ENCODE measurements around the gene ZDHHC20. TPM values are rescaled to one million over a fixed set of nuclear protein-coding genes. Genes with fewer than 3 reads are reported as not detected.
A peak's percentile ranks its signal among the peaks of the same experiment; 100 is the strongest.

Gene ZDHHC20
- total RNA-seq, 1 experiment from 2014 or later, result 129 TPM

GRCh38 chr13:21355304-21355703, 103.8 kb downstream of the ZDHHC20 start:
- Histone ChIP-seq H3K4me1 (ENCODE audit: low read length) (peaks cover 5% of the 10 kb centered on the region), H3K4me3 (ENCODE audit: low read length) (no peak overlapping the region), H3K9ac (ENCODE audit: low read length) (no peak overlapping the region), H3K79me2 (ENCODE audit: low read length) (no peaks in the 10 kb centered on the region), H2AFZ (ENCODE audit: low read length) (no peak overlapping the region), H3K4me2 (ENCODE audit: low read depth, low read length, poor library complexity, severe bottlenecking) (no peak overlapping the region), H3K27ac (ENCODE audit: low read length) (no peak overlapping the region), H4K20me1 (ENCODE audit: insufficient read depth, low read depth, low read length) (no peaks in the 10 kb centered on the region), H3K36me3 (ENCODE audit: insufficient read depth, low read length) (no peaks in the 10 kb centered on the region), H3K27me3 (ENCODE audit: low read length) (no peaks in the 10 kb centered on the region), H3K9me3 (ENCODE audit: low read length) (no peaks in the 10 kb centered on the region), H3K9me2 (replicated peaks; ENCODE audit: insufficient read depth, low read length) (no peaks in the 10 kb centered on the region)
- DNase-seq, result no peak

- H3K27ac ChIP-seq (ENCODE audit: low read length), result no peak overlapping the region
- H3K4me2 ChIP-seq (ENCODE audit: low read depth, low read length, poor library complexity, severe bottlenecking), result no peak overlapping the region
- no peak for DNase-seq
- no peaks in the 10 kb centered on the region for H3K27me3 ChIP-seq (ENCODE audit: low read length)
- no peaks in the 10 kb centered on the region for H3K79me2 ChIP-seq (ENCODE audit: low read length)
- H3K36me3 ChIP-seq (ENCODE audit: insufficient read depth, low read length), result no peaks in the 10 kb centered on the region
- H2AFZ ChIP-seq (ENCODE audit: low read length), result no peak overlapping the region
- H3K9me2 ChIP-seq (replicated peaks; ENCODE audit: insufficient read depth, low read length), result no peaks in the 10 kb centered on the region
- no peak overlapping the region for H3K9ac ChIP-seq (ENCODE audit: low read length)
- no peaks in the 10 kb centered on the region for H3K9me3 ChIP-seq (ENCODE audit: low read length)
- H3K4me3 ChIP-seq (ENCODE audit: low read length), result no peak overlapping the region
- H3K4me1 ChIP-seq (ENCODE audit: low read length), result peaks cover 10% of the 10 kb centered on the region
- H4K20me1 ChIP-seq (ENCODE audit: insufficient read depth, low read depth, low read length), result no peaks in the 10 kb centered on the region
Measured at GRCh38 chr13:21354721-21355120, 104.4 kb downstream of the ZDHHC20 start.

GRCh38 chr13:21348488-21349120, 110.5 kb downstream of the ZDHHC20 start:
- DNase-seq, result peak; percentile 58

GRCh38 chr13:21347753-21348318, 111.3 kb downstream of the ZDHHC20 start:
- Histone ChIP-seq H3K9ac (ENCODE audit: low read length) (no peak overlapping the region), H2AFZ (ENCODE audit: low read length) (no peak overlapping the region), H3K9me2 (replicated peaks; ENCODE audit: insufficient read depth, low read length) (no peaks in the 10 kb centered on the region), H3K4me1 (ENCODE audit: low read length) (peaks cover 40% of the 10 kb centered on the region), H4K20me1 (ENCODE audit: insufficient read depth, low read depth, low read length) (no peaks in the 10 kb centered on the region), H3K27ac (ENCODE audit: low read length) (peak overlapping the region; percentile 89), H3K9me3 (ENCODE audit: low read length) (no peaks in the 10 kb centered on the region), H3K4me3 (ENCODE audit: low read length) (no peak overlapping the region; the same call in 1 of the 2 replicates), H3K27me3 (ENCODE audit: low read length) (no peaks in the 10 kb centered on the region), H3K4me2 (ENCODE audit: low read depth, low read length, poor library complexity, severe bottlenecking) (peak overlapping the region; percentile 55), H3K79me2 (ENCODE audit: low read length) (no peaks in the 10 kb centered on the region), H3K36me3 (ENCODE audit: insufficient read depth, low read length) (no peaks in the 10 kb centered on the region)
- DNase-seq, result peak; percentile 58

More at GRCh38 chr13:21348488-21349120, 110.5 kb downstream of the ZDHHC20 start:
- no peaks in the 10 kb centered on the region for H4K20me1 ChIP-seq (ENCODE audit: insufficient read depth, low read depth, low read length)
- H3K4me2 ChIP-seq (ENCODE audit: low read depth, low read length, poor library complexity, severe bottlenecking), result peak overlapping the region; percentile 55
- H3K4me1 ChIP-seq (ENCODE audit: low read length), result peaks cover 40% of the 10 kb centered on the region
- peak overlapping the region; percentile 18; the same call in 1 of the 2 replicates for H3K4me3 ChIP-seq (ENCODE audit: low read length)
- no peaks in the 10 kb centered on the region for H3K9me3 ChIP-seq (ENCODE audit: low read length)
- no peaks in the 10 kb centered on the region for H3K79me2 ChIP-seq (ENCODE audit: low read length)
- H3K9ac ChIP-seq (ENCODE audit: low read length), result peak overlapping the region; percentile 54
- H2AFZ ChIP-seq (ENCODE audit: low read length), result 0 out of 2 replicates have a peak overlapping the region, but pooled peaks have one; percentile 18
- no peaks in the 10 kb centered on the region for H3K27me3 ChIP-seq (ENCODE audit: low read length)
- H3K9me2 ChIP-seq (replicated peaks; ENCODE audit: insufficient read depth, low read length), result no peaks in the 10 kb centered on the region
- H3K36me3 ChIP-seq (ENCODE audit: insufficient read depth, low read length), result no peaks in the 10 kb centered on the region
- H3K27ac ChIP-seq (ENCODE audit: low read length), result peak overlapping the region; percentile 89

GRCh38 chr13:21344662-21345176, 114.4 kb downstream of the ZDHHC20 start:
- Histone ChIP-seq H3K9me3 (ENCODE audit: low read length) (no peaks in the 10 kb centered on the region), H4K20me1 (ENCODE audit: insufficient read depth, low read depth, low read length) (no peaks in the 10 kb centered on the region), H3K79me2 (ENCODE audit: low read length) (no peaks in the 10 kb centered on the region), H3K36me3 (ENCODE audit: insufficient read depth, low read length) (no peaks in the 10 kb centered on the region), H3K27me3 (ENCODE audit: low read length) (no peaks in the 10 kb centered on the region), H3K4me1 (ENCODE audit: low read length) (peaks cover 29% of the 10 kb centered on the region), H3K4me3 (ENCODE audit: low read length) (no peak overlapping the region), H3K9ac (ENCODE audit: low read length) (no peak overlapping the region), H3K27ac (ENCODE audit: low read length) (no peak overlapping the region), H2AFZ (ENCODE audit: low read length) (no peak overlapping the region), H3K4me2 (ENCODE audit: low read depth, low read length, poor library complexity, severe bottlenecking) (no peak overlapping the region), H3K9me2 (replicated peaks; ENCODE audit: insufficient read depth, low read length) (no peaks in the 10 kb centered on the region)
- DNase-seq, result no peak

- Histone ChIP-seq H4K20me1 (ENCODE audit: insufficient read depth, low read depth, low read length) (no peaks in the 10 kb centered on the region), H2AFZ (ENCODE audit: low read length) (no peak overlapping the region), H3K36me3 (ENCODE audit: insufficient read depth, low read length) (no peaks in the 10 kb centered on the region), H3K4me1 (ENCODE audit: low read length) (peaks cover 19% of the 10 kb centered on the region), H3K9me3 (ENCODE audit: low read length) (no peaks in the 10 kb centered on the region), H3K27ac (ENCODE audit: low read length) (no peak overlapping the region), H3K79me2 (ENCODE audit: low read length) (no peaks in the 10 kb centered on the region), H3K4me2 (ENCODE audit: low read depth, low read length, poor library complexity, severe bottlenecking) (no peak overlapping the region), H3K9ac (ENCODE audit: low read length) (no peak overlapping the region), H3K9me2 (replicated peaks; ENCODE audit: insufficient read depth, low read length) (no peaks in the 10 kb centered on the region), H3K4me3 (ENCODE audit: low read length) (no peak overlapping the region), H3K27me3 (ENCODE audit: low read length) (no peaks in the 10 kb centered on the region)
- no peak for DNase-seq
Measured at GRCh38 chr13:21343659-21344058, 115.4 kb downstream of the ZDHHC20 start.

GRCh38 chr13:21342699-21343442, 116.2 kb downstream of the ZDHHC20 start:
- H3K4me2 ChIP-seq (ENCODE audit: low read depth, low read length, poor library complexity, severe bottlenecking), result no peak overlapping the region
- H3K9ac ChIP-seq (ENCODE audit: low read length), result no peak overlapping the region
- H2AFZ ChIP-seq (ENCODE audit: low read length), result no peak overlapping the region
- H3K9me2 ChIP-seq (replicated peaks; ENCODE audit: insufficient read depth, low read length), result no peaks in the 10 kb centered on the region
- H3K27ac ChIP-seq (ENCODE audit: low read length), result no peak overlapping the region
- H3K36me3 ChIP-seq (ENCODE audit: insufficient read depth, low read length), result no peaks in the 10 kb centered on the region
- H3K4me3 ChIP-seq (ENCODE audit: low read length), result no peak overlapping the region
- H4K20me1 ChIP-seq (ENCODE audit: insufficient read depth, low read depth, low read length), result no peaks in the 10 kb centered on the region
- no peaks in the 10 kb centered on the region for H3K9me3 ChIP-seq (ENCODE audit: low read length)
- no peaks in the 10 kb centered on the region for H3K27me3 ChIP-seq (ENCODE audit: low read length)
- no peaks in the 10 kb centered on the region for H3K79me2 ChIP-seq (ENCODE audit: low read length)
- H3K4me1 ChIP-seq (ENCODE audit: low read length), result peaks cover 11% of the 10 kb centered on the region
- DNase-seq, result no peak
